ENCODE results near the gene MROH8. TPM values are rescaled to one million over a fixed set of nuclear protein-coding genes. Genes with fewer than 3 reads are reported as not detected.

Gene MROH8
- total RNA-seq, 1 experiment from 2014 or later: 0.50 TPM

GRCh38 chr20:37133952-37134351, 45.4 kb downstream of the MROH8 start:
- POLR2A ChIA-PET: no interaction called here
- CTCF ChIA-PET: no interaction called here
- H3K36me3 Mint-ChIP-seq: no peaks in the 10 kb centered on the region

GRCh38 chr20:37131486-37131885, 47.9 kb downstream of the MROH8 start:
- no peaks in the 10 kb centered on the region for H3K4me1 Mint-ChIP-seq
- H3K27ac Mint-ChIP-seq: no peak overlapping the region
- H3K4me3 Mint-ChIP-seq: no peak overlapping the region
- DNase-seq (ENCODE audit: low spot score) (no peak), ATAC-seq (no peak)
- CTCF ChIA-PET: interaction anchor here (1.2 kb wide), 1 partner anchor 60 kb away, joined by 3 read pairs; no protein-coding TSS in a partner anchor
- TF ChIP-seq, protein P1, sequence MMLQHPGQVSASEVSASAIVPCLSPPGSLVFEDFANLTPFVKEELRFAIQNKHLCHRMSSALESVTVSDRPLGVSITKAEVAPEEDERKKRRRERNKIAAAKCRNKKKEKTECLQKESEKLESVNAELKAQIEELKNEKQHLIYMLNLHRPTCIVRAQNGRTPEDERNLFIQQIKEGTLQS (CRISPR knock-in tag; conservative IDR thresholded peaks at IDR 0.05): no peak
- TF ChIP-seq ZNF396 (CRISPR knock-in tag; IDR thresholded peaks at IDR 0.05; ENCODE audit: borderline replicate concordance) (no peak), JAZF1 (CRISPR knock-in tag; IDR thresholded peaks at IDR 0.05) (no peak), MAX (CRISPR knock-in tag; IDR thresholded peaks at IDR 0.05) (no peak), ZNF671 (CRISPR knock-in tag; IDR thresholded peaks at IDR 0.05) (no peak)
- H3K27me3 Mint-ChIP-seq (ENCODE audit: low read depth): peaks cover 7% of the 10 kb centered on the region
- no peaks in the 10 kb centered on the region for H3K36me3 Mint-ChIP-seq
- POLR2A ChIA-PET: no interaction called here
- H3K9me3 Mint-ChIP-seq: no peaks in the 10 kb centered on the region; the same call in 1 of the 2 replicates

More at GRCh38 chr20:37133952-37134351, 45.4 kb downstream of the MROH8 start:
- DNase-seq (ENCODE audit: low spot score) (no peak), ATAC-seq (no peak)
- TF ChIP-seq, protein P2, sequence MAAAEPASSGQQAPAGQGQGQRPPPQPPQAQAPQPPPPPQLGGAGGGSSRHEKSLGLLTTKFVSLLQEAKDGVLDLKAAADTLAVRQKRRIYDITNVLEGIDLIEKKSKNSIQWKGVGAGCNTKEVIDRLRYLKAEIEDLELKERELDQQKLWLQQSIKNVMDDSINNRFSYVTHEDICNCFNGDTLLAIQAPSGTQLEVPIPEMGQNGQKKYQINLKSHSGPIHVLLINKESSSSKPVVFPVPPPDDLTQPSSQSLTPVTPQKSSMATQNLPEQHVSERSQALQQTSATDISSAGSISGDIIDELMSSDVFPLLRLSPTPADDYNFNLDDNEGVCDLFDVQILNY (CRISPR knock-in tag; IDR thresholded peaks at IDR 0.05): no peak
- TF ChIP-seq ZNF317 (CRISPR knock-in tag; IDR thresholded peaks at IDR 0.05; ENCODE audit: borderline replicate concordance, low read depth): no peak
- TF ChIP-seq ZNF281 (CRISPR knock-in tag; IDR thresholded peaks at IDR 0.05): no peak
- no peak for TF ChIP-seq TP53 (CRISPR knock-in tag; IDR thresholded peaks at IDR 0.05)
- no peak for TF ChIP-seq ZNF232 (CRISPR knock-in tag; IDR thresholded peaks at IDR 0.05)
- no peak for TF ChIP-seq ZBTB21 (CRISPR knock-in tag; IDR thresholded peaks at IDR 0.05; ENCODE audit: borderline replicate concordance)
- no peak for TF ChIP-seq FOXP1 (CRISPR knock-in tag; IDR thresholded peaks at IDR 0.05; ENCODE audit: borderline replicate concordance)
- TF ChIP-seq IRF2 (CRISPR knock-in tag; IDR thresholded peaks at IDR 0.05; ENCODE audit: borderline replicate concordance, low read depth): no peak
- no peak for TF ChIP-seq ZNF416 (CRISPR knock-in tag; IDR thresholded peaks at IDR 0.05)
- TF ChIP-seq ZNF263 (CRISPR knock-in tag; IDR thresholded peaks at IDR 0.05; ENCODE audit: low read depth): no peak
- TF ChIP-seq, protein P3, sequence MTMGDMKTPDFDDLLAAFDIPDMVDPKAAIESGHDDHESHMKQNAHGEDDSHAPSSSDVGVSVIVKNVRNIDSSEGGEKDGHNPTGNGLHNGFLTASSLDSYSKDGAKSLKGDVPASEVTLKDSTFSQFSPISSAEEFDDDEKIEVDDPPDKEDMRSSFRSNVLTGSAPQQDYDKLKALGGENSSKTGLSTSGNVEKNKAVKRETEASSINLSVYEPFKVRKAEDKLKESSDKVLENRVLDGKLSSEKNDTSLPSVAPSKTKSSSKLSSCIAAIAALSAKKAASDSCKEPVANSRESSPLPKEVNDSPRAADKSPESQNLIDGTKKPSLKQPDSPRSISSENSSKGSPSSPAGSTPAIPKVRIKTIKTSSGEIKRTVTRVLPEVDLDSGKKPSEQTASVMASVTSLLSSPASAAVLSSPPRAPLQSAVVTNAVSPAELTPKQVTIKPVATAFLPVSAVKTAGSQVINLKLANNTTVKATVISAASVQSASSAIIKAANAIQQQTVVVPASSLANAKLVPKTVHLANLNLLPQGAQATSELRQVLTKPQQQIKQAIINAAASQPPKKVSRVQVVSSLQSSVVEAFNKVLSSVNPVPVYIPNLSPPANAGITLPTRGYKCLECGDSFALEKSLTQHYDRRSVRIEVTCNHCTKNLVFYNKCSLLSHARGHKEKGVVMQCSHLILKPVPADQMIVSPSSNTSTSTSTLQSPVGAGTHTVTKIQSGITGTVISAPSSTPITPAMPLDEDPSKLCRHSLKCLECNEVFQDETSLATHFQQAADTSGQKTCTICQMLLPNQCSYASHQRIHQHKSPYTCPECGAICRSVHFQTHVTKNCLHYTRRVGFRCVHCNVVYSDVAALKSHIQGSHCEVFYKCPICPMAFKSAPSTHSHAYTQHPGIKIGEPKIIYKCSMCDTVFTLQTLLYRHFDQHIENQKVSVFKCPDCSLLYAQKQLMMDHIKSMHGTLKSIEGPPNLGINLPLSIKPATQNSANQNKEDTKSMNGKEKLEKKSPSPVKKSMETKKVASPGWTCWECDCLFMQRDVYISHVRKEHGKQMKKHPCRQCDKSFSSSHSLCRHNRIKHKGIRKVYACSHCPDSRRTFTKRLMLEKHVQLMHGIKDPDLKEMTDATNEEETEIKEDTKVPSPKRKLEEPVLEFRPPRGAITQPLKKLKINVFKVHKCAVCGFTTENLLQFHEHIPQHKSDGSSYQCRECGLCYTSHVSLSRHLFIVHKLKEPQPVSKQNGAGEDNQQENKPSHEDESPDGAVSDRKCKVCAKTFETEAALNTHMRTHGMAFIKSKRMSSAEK (CRISPR knock-in tag; IDR thresholded peaks at IDR 0.05; ENCODE audit: borderline replicate concordance): no peak
- no peak for TF ChIP-seq MXD4 (CRISPR knock-in tag; IDR thresholded peaks at IDR 0.05; ENCODE audit: borderline replicate concordance)
- Mint-ChIP-seq H3K9me3 (no peaks in the 10 kb centered on the region), H3K27ac (no peak overlapping the region), H3K27me3 (ENCODE audit: low read depth) (peaks cover 7% of the 10 kb centered on the region), H3K4me3 (no peak overlapping the region), H3K4me1 (no peaks in the 10 kb centered on the region)
